ENCODE data around the gene SF3B2. TPM values are rescaled to one million over a fixed set of nuclear protein-coding genes. Genes with fewer than 3 reads are reported as not detected.
A peak's percentile ranks its signal among the peaks of the same experiment; 100 is the strongest.

SF3B2 gene
- polyA plus RNA-seq, 2 of the 4 experiments (the other 2 are of a cell fraction): 108 to 182 TPM

DNA sequence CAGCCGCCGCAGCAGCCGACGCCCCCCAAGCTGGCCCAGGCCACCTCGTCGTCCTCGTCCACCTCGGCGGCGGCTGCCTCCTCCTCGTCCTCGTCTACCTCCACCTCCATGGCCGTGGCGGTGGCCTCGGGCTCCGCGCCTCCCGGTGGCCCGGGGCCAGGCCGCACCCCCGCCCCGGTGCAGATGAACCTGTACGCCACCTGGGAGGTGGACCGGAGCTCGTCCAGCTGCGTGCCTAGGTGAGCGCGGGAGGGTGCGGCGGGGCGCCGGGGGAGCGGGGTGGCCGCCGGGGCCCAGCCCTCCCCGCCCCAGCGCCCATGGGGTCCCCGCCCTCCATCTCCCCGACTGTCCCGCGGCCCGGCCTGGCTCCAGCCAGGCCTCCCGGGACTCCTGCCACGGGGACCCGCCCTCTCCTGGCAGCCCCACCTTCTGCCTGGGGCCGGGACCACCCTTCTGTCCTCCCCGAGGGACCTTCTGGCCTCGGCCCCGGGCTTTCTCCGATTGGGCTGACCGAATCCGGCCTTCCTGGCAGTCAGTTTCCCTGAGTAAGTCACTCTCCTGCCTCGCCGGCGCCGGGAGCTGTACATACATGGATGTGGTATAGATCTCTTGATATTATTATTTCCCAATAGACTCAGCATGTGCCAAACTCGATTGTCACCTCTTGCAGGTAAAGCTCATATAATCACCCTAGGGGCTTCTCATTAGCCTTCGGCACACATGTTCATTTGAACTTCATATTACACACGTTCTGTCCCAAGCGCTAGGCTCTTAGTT is 18.6 kb downstream of the SF3B2 start:
- WGBS (ENCODE audit: missing lambda C conversion rate): 0% methylated on average over 13 of the region's 60 CpGs
- Histone ChIP-seq H3K9me3 (no peaks in the 10 kb centered on the region), H3K4me3 (peak overlapping the region; percentile 87), H3K27ac (peak overlapping the region; percentile 95 to 98), H3K4me1 (peaks cover 32% of the 10 kb centered on the region), H3K4me2 (peak overlapping the region; percentile 95)
- TF ChIP-seq CBX8 (IDR thresholded peaks at IDR 0.05) (no peak), HES2 (IDR thresholded peaks at IDR 0.05) (no peak)
- ChIA-PET POLR2A (interaction anchor here (0.5 to 2.1 kb wide), 5 partner anchors 19 to 54 kb away, joined by 3 to 11 read pairs (median 4); partner anchors contain the start of gene SF3B2), CTCF (interaction anchor here (0.8 to 10.5 kb wide), 9 partner anchors 9 to 190 kb away, joined by 3 to 233 read pairs (median 3); partner anchors contain the start of genes GAL3ST3 and SF3B2)
- FAIRE-seq (no peak), ATAC-seq (peak; percentile 21 to 28; a peak in 5 of 6 replicates), DNase-seq (ENCODE audit: low read depth in 1 of 2, low spot score in 1 of 2) (peak in 1 of 2 experiments; percentile 38)

DNA sequence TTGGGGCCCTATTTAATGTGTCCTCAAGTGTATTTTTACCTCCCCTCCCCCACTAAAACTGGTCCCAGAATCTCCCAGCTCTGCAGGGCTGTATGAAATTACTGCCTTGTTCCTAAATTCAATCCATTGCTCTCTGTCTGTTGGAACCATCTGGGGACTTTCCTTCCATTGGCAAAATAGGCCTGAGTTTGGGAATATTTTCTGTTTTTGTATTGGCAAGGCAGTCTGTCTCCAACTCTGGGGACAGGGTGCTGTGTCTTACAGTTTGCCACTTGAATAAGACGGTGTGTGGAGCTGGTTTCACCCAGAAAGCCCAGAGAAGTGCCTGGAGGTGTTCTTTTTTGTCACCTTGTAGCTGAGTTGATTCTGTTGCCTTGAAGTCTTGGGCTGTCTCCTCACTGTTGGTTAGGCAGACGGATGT is 19.2 kb downstream of the SF3B2 start:
- Histone ChIP-seq H3K4me2 (peak overlapping the region; percentile 95), H3K4me1 (peaks cover 32% of the 10 kb centered on the region), H3K4me3 (peak overlapping the region; percentile 87), H3K9me3 (no peaks in the 10 kb centered on the region), H3K27ac (peak overlapping the region; percentile 95 to 98)
- ATAC-seq: no peak
- 26% methylated on average over 2 of the region's 2 CpGs for WGBS (ENCODE audit: missing lambda C conversion rate)
- no peak for DNase-seq (ENCODE audit: low read depth in 1 of 2, low spot score in 1 of 2)
- ChIA-PET POLR2A (interaction anchor here (0.5 to 2.1 kb wide), 4 partner anchors 19 to 51 kb away, joined by 3 to 11 read pairs (median 4); partner anchors contain the start of gene SF3B2), CTCF (interaction anchor here (0.8 to 10.5 kb wide), 8 partner anchors 9 to 189 kb away, joined by 3 to 233 read pairs (median 4); partner anchors contain the start of genes GAL3ST3 and SF3B2)
- TF ChIP-seq CEBPB (IDR thresholded peaks at IDR 0.05) (no peak), MAZ (IDR thresholded peaks at IDR 0.05; ENCODE audit: borderline replicate concordance, low read depth, low read length) (no peak), HDAC2 (IDR thresholded peaks at IDR 0.05) (no peak), POLR2AphosphoS2 (conservative IDR thresholded peaks at IDR 0.05; ENCODE audit: low read length) (no peak), RARB (CRISPR knock-in tag; IDR thresholded peaks at IDR 0.05) (no peak), NR3C1 (IDR thresholded peaks at IDR 0.05) (no peak), MYC (IDR thresholded peaks at IDR 0.05; ENCODE audit: borderline replicate concordance, low read length) (no peak)
- TF ChIP-seq, protein P1, sequence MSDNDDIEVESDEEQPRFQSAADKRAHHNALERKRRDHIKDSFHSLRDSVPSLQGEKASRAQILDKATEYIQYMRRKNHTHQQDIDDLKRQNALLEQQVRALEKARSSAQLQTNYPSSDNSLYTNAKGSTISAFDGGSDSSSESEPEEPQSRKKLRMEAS (IDR thresholded peaks at IDR 0.05): no peak
- no peak for FAIRE-seq

- Histone ChIP-seq H3K9me3 (no peaks in the 10 kb centered on the region), H3K4me3 (peak overlapping the region; percentile 87), H3K4me1 (peaks cover 39% of the 10 kb centered on the region), H3K4me2 (peak overlapping the region; percentile 95), H3K27ac (peak overlapping the region; percentile 33 to 95; a peak in 3 of 6 replicates)
- TF ChIP-seq SREBF2 (IDR thresholded peaks at IDR 0.05): no peak
- no peak for TF ChIP-seq MAZ (IDR thresholded peaks at IDR 0.05; ENCODE audit: borderline replicate concordance, low read depth, low read length)
- TF ChIP-seq POLR2A (IDR thresholded peaks at IDR 0.05; ENCODE audit: low read length): no peak
- TF ChIP-seq ESRRA (IDR thresholded peaks at IDR 0.05; ENCODE audit: borderline replicate concordance, low read length): no peak
- TF ChIP-seq ZC3H11A (IDR thresholded peaks at IDR 0.05): no peak
- no peak for ATAC-seq
- ChIA-PET POLR2A (no interaction called here), CTCF (interaction anchor here (0.9 to 10.5 kb wide), 6 partner anchors 8 to 63 kb away, joined by 3 to 233 read pairs (median 43); partner anchors contain the start of genes GAL3ST3 and SF3B2)
- WGBS (ENCODE audit: missing lambda C conversion rate): 88% methylated on average over 3 of the region's 3 CpGs
- no peak for FAIRE-seq
- DNase-seq (ENCODE audit: low read depth in 1 of 2, low spot score in 1 of 2): no peak
Observed at GRCh38 chr11:66072081-66072480, 19.9 kb downstream of the SF3B2 start.

GRCh38 chr11:66072518-66072917 is 20.4 kb downstream of the SF3B2 start:
- Histone ChIP-seq H3K4me3 (0 out of 3 replicates have a peak overlapping the region, but pooled peaks have one; percentile 87), H3K9me3 (no peaks in the 10 kb centered on the region), H3K27ac (peak overlapping the region; percentile 3 to 33; a peak in 2 of 6 replicates), H3K4me1 (peaks cover 43% of the 10 kb centered on the region), H3K4me2 (peak overlapping the region; percentile 95)
- ATAC-seq (no peak), DNase-seq (ENCODE audit: low read depth in 1 of 2, low spot score in 1 of 2) (no peak), FAIRE-seq (no peak)
- 93% methylated on average over 8 of the region's 8 CpGs for WGBS (ENCODE audit: missing lambda C conversion rate)
- CTCF ChIA-PET: interaction anchor here (0.9 to 10.5 kb wide), 3 partner anchors 18 to 62 kb away, joined by 3 to 233 read pairs (median 112); partner anchors contain the start of genes GAL3ST3 and SF3B2
- POLR2A ChIA-PET: no interaction called here
- TF ChIP-seq, protein P2, sequence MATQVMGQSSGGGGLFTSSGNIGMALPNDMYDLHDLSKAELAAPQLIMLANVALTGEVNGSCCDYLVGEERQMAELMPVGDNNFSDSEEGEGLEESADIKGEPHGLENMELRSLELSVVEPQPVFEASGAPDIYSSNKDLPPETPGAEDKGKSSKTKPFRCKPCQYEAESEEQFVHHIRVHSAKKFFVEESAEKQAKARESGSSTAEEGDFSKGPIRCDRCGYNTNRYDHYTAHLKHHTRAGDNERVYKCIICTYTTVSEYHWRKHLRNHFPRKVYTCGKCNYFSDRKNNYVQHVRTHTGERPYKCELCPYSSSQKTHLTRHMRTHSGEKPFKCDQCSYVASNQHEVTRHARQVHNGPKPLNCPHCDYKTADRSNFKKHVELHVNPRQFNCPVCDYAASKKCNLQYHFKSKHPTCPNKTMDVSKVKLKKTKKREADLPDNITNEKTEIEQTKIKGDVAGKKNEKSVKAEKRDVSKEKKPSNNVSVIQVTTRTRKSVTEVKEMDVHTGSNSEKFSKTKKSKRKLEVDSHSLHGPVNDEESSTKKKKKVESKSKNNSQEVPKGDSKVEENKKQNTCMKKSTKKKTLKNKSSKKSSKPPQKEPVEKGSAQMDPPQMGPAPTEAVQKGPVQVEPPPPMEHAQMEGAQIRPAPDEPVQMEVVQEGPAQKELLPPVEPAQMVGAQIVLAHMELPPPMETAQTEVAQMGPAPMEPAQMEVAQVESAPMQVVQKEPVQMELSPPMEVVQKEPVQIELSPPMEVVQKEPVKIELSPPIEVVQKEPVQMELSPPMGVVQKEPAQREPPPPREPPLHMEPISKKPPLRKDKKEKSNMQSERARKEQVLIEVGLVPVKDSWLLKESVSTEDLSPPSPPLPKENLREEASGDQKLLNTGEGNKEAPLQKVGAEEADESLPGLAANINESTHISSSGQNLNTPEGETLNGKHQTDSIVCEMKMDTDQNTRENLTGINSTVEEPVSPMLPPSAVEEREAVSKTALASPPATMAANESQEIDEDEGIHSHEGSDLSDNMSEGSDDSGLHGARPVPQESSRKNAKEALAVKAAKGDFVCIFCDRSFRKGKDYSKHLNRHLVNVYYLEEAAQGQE (IDR thresholded peaks at IDR 0.05): no peak
- TF ChIP-seq KDM1A (IDR thresholded peaks at IDR 0.05; ENCODE audit: low read depth) (no peak), SMC3 (IDR thresholded peaks at IDR 0.05) (no peak), MAFK (IDR thresholded peaks at IDR 0.05; ENCODE audit: partially characterized antibody) (no peak), ZC3H11A (IDR thresholded peaks at IDR 0.05) (no peak), NR3C1 (IDR thresholded peaks at IDR 0.05) (no peak), E2F6 (IDR thresholded peaks at IDR 0.05; ENCODE audit: borderline replicate concordance, low read depth) (no peak), ZSCAN20 (CRISPR knock-in tag; IDR thresholded peaks at IDR 0.05) (no peak), RNF2 (IDR thresholded peaks at IDR 0.05; ENCODE audit: borderline replicate concordance, low read depth) (no peak), HEYL (CRISPR knock-in tag; IDR thresholded peaks at IDR 0.05) (no peak), GATA3 (IDR thresholded peaks at IDR 0.05; ENCODE audit: borderline replicate concordance) (no peak), FOXS1 (CRISPR knock-in tag; IDR thresholded peaks at IDR 0.05) (no peak)

Measured in A549 (cell line).